ENCODE measurements around the gene PEA15. TPM values are rescaled to one million over a fixed set of nuclear protein-coding genes. Genes with fewer than 3 reads are reported as not detected.

The PEA15 gene
- total RNA-seq, 1 experiment from 2014 or later = 94.3 TPM

GRCh38 chr1:160168016-160168415, 37.2 kb upstream of the PEA15 start:
- POLR2A ChIA-PET = no interaction called here
- no peaks in the 10 kb centered on the region for H3K36me3 ChIP-seq (ENCODE audit: control insufficient read depth, insufficient read depth, low read length)
- peaks cover 15% of the 10 kb centered on the region for H3K27me3 ChIP-seq (ENCODE audit: control insufficient read depth, insufficient read depth, low read length)
- no peaks in the 10 kb centered on the region for H3K9me3 ChIP-seq (ENCODE audit: control insufficient read depth, insufficient read depth, low read depth, low read length)
- intact Hi-C loops (cut with micrococcal nuclease; ENCODE audit: unreplicated experiment) (no loop called here), in situ Hi-C loops (cut with HindIII; ENCODE audit: low pct_unique_long_range_greater_than_20kb, low sequenced_read_pairs) (no loop called here)
- H3K4me3 ChIP-seq (ENCODE audit: low read depth in 2 of 2, low read length in 2 of 2) = no peak overlapping the region
- CTCF ChIA-PET = no interaction called here
- H3K4me1 ChIP-seq (ENCODE audit: control insufficient read depth, insufficient read depth, low read length) = no peaks in the 10 kb centered on the region
- no peak overlapping the region for H3K27ac ChIP-seq (ENCODE audit: low read length)
- TF ChIP-seq CTCF (IDR thresholded peaks at IDR 0.05) (no peak), SIN3A (IDR thresholded peaks at IDR 0.05; ENCODE audit: borderline replicate concordance, insufficient read depth, low read depth, low read length) (no peak), POLR2AphosphoS5 (IDR thresholded peaks at IDR 0.05; ENCODE audit: low read depth, low read length) (no peak), TCF7L2 (IDR thresholded peaks at IDR 0.05; ENCODE audit: low read depth, low read length) (no peak), REST (IDR thresholded peaks at IDR 0.05; ENCODE audit: insufficient read depth in 1 of 2, low read depth in 2 of 2, low read length in 1 of 2) (no peak)
- no TSS peak for BruUV-seq (replicated peaks)
- ATAC-seq (no peak), DNase-seq (ENCODE audit: low read depth, low spot score) (no peak)

- in situ Hi-C loops (cut with HindIII; ENCODE audit: low pct_unique_long_range_greater_than_20kb, low sequenced_read_pairs) = no loop called here
- no peaks in the 10 kb centered on the region for H3K4me1 ChIP-seq (ENCODE audit: control insufficient read depth, insufficient read depth, low read length)
- ATAC-seq = no peak
- H3K27ac ChIP-seq (ENCODE audit: low read length) = no peak overlapping the region
- H3K36me3 ChIP-seq (ENCODE audit: control insufficient read depth, insufficient read depth, low read length) = no peaks in the 10 kb centered on the region
- ChIA-PET CTCF (interaction anchor here (1.3 kb wide), 1 partner anchor 25 kb away, joined by 3 read pairs; no protein-coding TSS in a partner anchor), POLR2A (no interaction called here)
- no peak overlapping the region for H3K4me3 ChIP-seq (ENCODE audit: low read depth in 2 of 2, low read length in 2 of 2)
- peaks cover 15% of the 10 kb centered on the region for H3K27me3 ChIP-seq (ENCODE audit: control insufficient read depth, insufficient read depth, low read length)
- TF ChIP-seq POLR2AphosphoS5 (IDR thresholded peaks at IDR 0.05; ENCODE audit: low read depth, low read length) (no peak), TCF7L2 (IDR thresholded peaks at IDR 0.05; ENCODE audit: low read depth, low read length) (no peak), SIN3A (IDR thresholded peaks at IDR 0.05; ENCODE audit: borderline replicate concordance, insufficient read depth, low read depth, low read length) (no peak), CTCF (IDR thresholded peaks at IDR 0.05) (no peak), REST (IDR thresholded peaks at IDR 0.05; ENCODE audit: insufficient read depth in 1 of 2, low read depth in 2 of 2, low read length in 1 of 2) (no peak)
- BruUV-seq (replicated peaks) = no TSS peak
- DNase-seq (ENCODE audit: low read depth, low spot score) = no peak
- intact Hi-C loops (cut with micrococcal nuclease; ENCODE audit: unreplicated experiment) = no loop called here
- no peaks in the 10 kb centered on the region for H3K9me3 ChIP-seq (ENCODE audit: control insufficient read depth, insufficient read depth, low read depth, low read length)
These were observed 36.4 kb upstream of the PEA15 start for GRCh38 chr1:160168609-160169369.
